H9 (cell line): Measurements from ENCODE around the gene SDK1. TPM values are rescaled to one million over a fixed set of nuclear protein-coding genes. Genes with fewer than 3 reads are reported as not detected.

Source experiments
- DNase-seq: peaks from one replicate; pipeline ENCODE4 v3.0.0-alpha.2; 2017
- H2AFZ ChIP-seq: one replicate; pipeline ENCODE4 v1.6.1; 2013; ENCODE audit warnings: mild to moderate bottlenecking, low read length, control low read depth, moderate library complexity
- H2AK5ac ChIP-seq: 2 replicates; pipeline ENCODE4 v1.6.1; 2013; ENCODE audit warnings: low read length, control low read depth, mixed read lengths; ENCODE audit not compliant: insufficient read length
- H2BK120ac ChIP-seq: one replicate; pipeline ENCODE4 v1.6.1; 2013; ENCODE audit warnings: low read depth, mild to moderate bottlenecking, low read length, control low read depth, inconsistent platforms; ENCODE audit not compliant: poor library complexity, severe bottlenecking
- H2BK12ac ChIP-seq: 2 replicates; pipeline ENCODE4 v1.6.1; 2013; ENCODE audit warnings: low read length, control low read depth, mixed read lengths, low read depth; ENCODE audit not compliant: insufficient read length
- H2BK15ac ChIP-seq: 2 replicates; pipeline ENCODE4 v1.6.1; 2013; ENCODE audit warnings: low read depth, low read length, control low read depth
- H2BK20ac ChIP-seq: one replicate; pipeline ENCODE4 v1.6.1; 2013; ENCODE audit warnings: low read depth, mild to moderate bottlenecking, low read length, control low read depth, inconsistent platforms; ENCODE audit not compliant: poor library complexity, severe bottlenecking
- H2BK5ac ChIP-seq: 2 replicates; pipeline ENCODE4 v1.6.1; 2013; ENCODE audit warnings: low read length, control low read depth, mixed read lengths; ENCODE audit not compliant: insufficient read length
- H3K14ac ChIP-seq: 2 replicates; pipeline ENCODE4 v1.6.1; 2013; ENCODE audit warnings: low read length, control low read depth; ENCODE audit not compliant: insufficient read depth
- H3K18ac ChIP-seq: 2 replicates; pipeline ENCODE4 v1.6.1; 2013; ENCODE audit warnings: low read depth, mild to moderate bottlenecking, mixed read lengths, low read length, control low read depth; ENCODE audit not compliant: insufficient read length
- H3K23ac ChIP-seq: 2 replicates; pipeline ENCODE4 v1.6.1; 2013; ENCODE audit warnings: low read length, control low read depth, mixed read lengths, low read depth; ENCODE audit not compliant: insufficient read length
- H3K23me2 ChIP-seq: 2 replicates; pipeline ENCODE4 v1.6.1; 2013; ENCODE audit warnings: low read depth, mild to moderate bottlenecking, mixed read lengths, low read length, control low read depth; ENCODE audit not compliant: insufficient read length, poor library complexity, severe bottlenecking
- H3K27ac ChIP-seq: 2 replicates; pipeline ENCODE4 v1.5.1; 2013; ENCODE audit warnings: low read length, control low read depth, mixed read lengths, low read depth; ENCODE audit not compliant: insufficient read length
- H3K27me3 ChIP-seq: 2 replicates; pipeline ENCODE4 v1.6.1; 2013; ENCODE audit warnings: low read length, control low read depth, inconsistent platforms; ENCODE audit not compliant: insufficient read depth
- H3K4ac ChIP-seq: 2 replicates; pipeline ENCODE4 v1.6.1; 2013; ENCODE audit warnings: low read depth, mild to moderate bottlenecking, control low read depth, inconsistent platforms, low read length, moderate library complexity
- H3K4me1 ChIP-seq: 2 replicates; pipeline ENCODE4 v1.6.1; 2013; ENCODE audit warnings: low read length, control low read depth, inconsistent platforms; ENCODE audit not compliant: insufficient read depth
- H3K4me2 ChIP-seq: 2 replicates; pipeline ENCODE4 v1.6.1; 2013; ENCODE audit warnings: low read length, control low read depth, mixed read lengths; ENCODE audit not compliant: insufficient read length, insufficient read depth
- H3K56ac ChIP-seq: 2 replicates; pipeline ENCODE4 v1.6.1; 2013; ENCODE audit warnings: low read depth, mild to moderate bottlenecking, mixed read lengths, low read length, control low read depth; ENCODE audit not compliant: insufficient read length
- H3K79me1 ChIP-seq: 2 replicates; pipeline ENCODE4 v1.6.1; 2013; ENCODE audit warnings: low read depth, mild to moderate bottlenecking, moderate library complexity, low read length, control low read depth, inconsistent platforms; ENCODE audit not compliant: insufficient read depth, poor library complexity, severe bottlenecking
- H3K79me2 ChIP-seq: 2 replicates; pipeline ENCODE4 v1.6.1; 2013; ENCODE audit warnings: low read length, control low read depth, inconsistent platforms; ENCODE audit not compliant: insufficient read depth
- H3K9ac ChIP-seq: 2 replicates; pipeline ENCODE4 v1.6.1; 2013; ENCODE audit warnings: low read length, control low read depth, mixed read lengths; ENCODE audit not compliant: insufficient read length; ENCODE audit errors: extremely low read depth
- H3K9me3 ChIP-seq: one replicate; pipeline ENCODE4 v1.6.1; 2013; ENCODE audit warnings: low read depth, low read length, inconsistent platforms; ENCODE audit not compliant: control insufficient read depth
- H3T11ph ChIP-seq: one replicate; pipeline ENCODE4 v1.6.1; 2013; ENCODE audit warnings: mild to moderate bottlenecking, low read length, control low read depth, inconsistent platforms
- H4K20me1 ChIP-seq: one replicate; pipeline ENCODE4 v1.6.1; 2013; ENCODE audit not compliant: control insufficient read depth, insufficient read length, insufficient read depth
- H4K5ac ChIP-seq: 2 replicates; pipeline ENCODE4 v1.6.1; 2013; ENCODE audit warnings: low read depth, mild to moderate bottlenecking, mixed read lengths, low read length, control low read depth; ENCODE audit not compliant: insufficient read length
- H4K8ac ChIP-seq: replicated peaks from 2 replicates; pipeline ENCODE4 v1.6.1; 2013; ENCODE audit warnings: low read length, control low read depth, mixed read lengths, low read depth; ENCODE audit not compliant: insufficient read length
- H4K91ac ChIP-seq: 2 replicates; pipeline ENCODE4 v1.6.1; 2013; ENCODE audit warnings: low read depth, mild to moderate bottlenecking, moderate library complexity, mixed read lengths, low read length, control low read depth; ENCODE audit not compliant: insufficient read length
- H3K27ac Mint-ChIP-seq, 3 experiments: 2 replicates in 2 of 3; 3 replicates in 1 of 3; pipeline ENCODE4 v1.8.0; 2020 to 2021; ENCODE audit warnings: mixed read lengths in 3 of 3, mild to moderate bottlenecking in 1 of 3, moderate library complexity in 1 of 3
- H3K27me3 Mint-ChIP-seq: 2 replicates; pipeline ENCODE4 v1.8.0; 2021; ENCODE audit warnings: low read depth, mild to moderate bottlenecking, moderate library complexity, mixed read lengths
- H3K36me3 Mint-ChIP-seq, 3 experiments: 2 replicates in 2 of 3; 3 replicates in 1 of 3; pipeline ENCODE4 v1.8.0; 2020 to 2021; ENCODE audit warnings: low read depth in 3 of 3, mixed read lengths in 3 of 3; ENCODE audit not compliant: insufficient read depth in 1 of 3
- H3K4me1 Mint-ChIP-seq, 2 experiments: 2 replicates each; pipeline ENCODE4 v1.8.0; 2020; ENCODE audit warnings: mixed read lengths in 2 of 2
- H3K4me3 Mint-ChIP-seq, 2 experiments: 2 replicates in 1 of 2; 3 replicates in 1 of 2; pipeline ENCODE4 v1.8.0; 2020 to 2021; ENCODE audit warnings: mild to moderate bottlenecking in 2 of 2, mixed read lengths in 2 of 2, moderate library complexity in 1 of 2
- H3K9me3 Mint-ChIP-seq, 2 experiments: 2 replicates in 1 of 2; 3 replicates in 1 of 2; pipeline ENCODE4 v1.8.0; 2020; ENCODE audit warnings: mild to moderate bottlenecking in 2 of 2, mixed read lengths in 2 of 2, moderate library complexity in 1 of 2
- WGBS: extraction: QIAGEN DNeasy Blood & Tissue Kit; methylation state at CpG from one replicate; pipeline ENCODE4 v1.1.7; 2013; ENCODE audit warnings: missing lambda C conversion rate, low lambda C conversion rate, mixed read lengths; ENCODE audit not compliant: insufficient read length; ENCODE audit errors: extremely low coverage; 5-methylcytosine and 5-hydroxymethylcytosine counted together
- total RNA-seq: library from RNA; stranded (reverse); gene quantifications from 2 replicates; pipeline ENCODE4 v1.2.1, GENCODE V29; 2021
- TF ChIP-seq, protein P1 (sequence below): fragments of 200-600 bp; sonication (generic); conservative IDR thresholded peaks from 3 replicates; pipeline ENCODE4 v1.8.0; 2021; ENCODE audit warnings: antibody characterized with exemption, mild to moderate bottlenecking

Gene SDK1
- total RNA-seq, 1 experiment from 2014 or later, result 8.7 TPM

DNA sequence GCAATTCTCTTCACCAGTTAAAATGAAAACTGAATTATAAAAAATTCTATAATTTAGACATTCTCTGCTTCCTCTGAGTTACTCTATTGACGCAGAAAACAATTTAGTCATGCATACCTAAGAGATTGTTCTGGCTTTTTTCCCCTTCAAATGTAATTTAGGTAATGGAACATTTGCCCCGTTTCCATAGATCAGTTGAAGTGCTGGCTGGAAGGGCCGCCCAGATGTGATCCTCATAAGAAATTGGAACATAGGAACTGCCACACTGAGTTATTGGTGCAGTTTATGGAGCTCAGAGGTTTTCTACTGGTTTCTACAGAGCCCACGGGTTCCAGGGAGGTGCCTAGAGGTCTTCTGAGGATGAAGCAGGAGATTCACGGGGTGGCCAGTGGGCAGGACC is 581.7 kb downstream of the SDK1 start:
- Histone ChIP-seq H3K23me2 (no peaks in the 10 kb centered on the region), H2AFZ (no peak overlapping the region), H3K4me1 (no peaks in the 10 kb centered on the region), H3K14ac (no peak overlapping the region), H3K4me2 (no peak overlapping the region), H2BK15ac (no peak overlapping the region), H3K4ac (no peak overlapping the region), H2BK12ac (no peak overlapping the region), H3K56ac (no peak overlapping the region), H3K79me2 (no peaks in the 10 kb centered on the region), H3K27me3 (no peaks in the 10 kb centered on the region), H3K23ac (no peak overlapping the region), H2BK20ac (no peak overlapping the region), H2AK5ac (no peak overlapping the region), H3K9me3 (no peaks in the 10 kb centered on the region), H3T11ph (no peak overlapping the region), H2BK5ac (no peak overlapping the region), H4K20me1 (no peaks in the 10 kb centered on the region), H4K5ac (no peak overlapping the region), H3K18ac (no peak overlapping the region), H3K27ac (no peak overlapping the region), H2BK120ac (no peak overlapping the region), H4K8ac (no peak overlapping the region), H3K79me1 (no peaks in the 10 kb centered on the region), H4K91ac (no peak overlapping the region), H3K9ac (no peak overlapping the region)
- H3K4me3 Mint-ChIP-seq, result no peak overlapping the region
- H3K27ac Mint-ChIP-seq, result no peak overlapping the region
- peaks cover 10 to 12% of the 10 kb centered on the region in 2 experiments for H3K4me1 Mint-ChIP-seq
- TF ChIP-seq, protein P1, sequence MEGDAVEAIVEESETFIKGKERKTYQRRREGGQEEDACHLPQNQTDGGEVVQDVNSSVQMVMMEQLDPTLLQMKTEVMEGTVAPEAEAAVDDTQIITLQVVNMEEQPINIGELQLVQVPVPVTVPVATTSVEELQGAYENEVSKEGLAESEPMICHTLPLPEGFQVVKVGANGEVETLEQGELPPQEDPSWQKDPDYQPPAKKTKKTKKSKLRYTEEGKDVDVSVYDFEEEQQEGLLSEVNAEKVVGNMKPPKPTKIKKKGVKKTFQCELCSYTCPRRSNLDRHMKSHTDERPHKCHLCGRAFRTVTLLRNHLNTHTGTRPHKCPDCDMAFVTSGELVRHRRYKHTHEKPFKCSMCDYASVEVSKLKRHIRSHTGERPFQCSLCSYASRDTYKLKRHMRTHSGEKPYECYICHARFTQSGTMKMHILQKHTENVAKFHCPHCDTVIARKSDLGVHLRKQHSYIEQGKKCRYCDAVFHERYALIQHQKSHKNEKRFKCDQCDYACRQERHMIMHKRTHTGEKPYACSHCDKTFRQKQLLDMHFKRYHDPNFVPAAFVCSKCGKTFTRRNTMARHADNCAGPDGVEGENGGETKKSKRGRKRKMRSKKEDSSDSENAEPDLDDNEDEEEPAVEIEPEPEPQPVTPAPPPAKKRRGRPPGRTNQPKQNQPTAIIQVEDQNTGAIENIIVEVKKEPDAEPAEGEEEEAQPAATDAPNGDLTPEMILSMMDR, result no peak
- H3K9me3 Mint-ChIP-seq, result no peaks in the 10 kb centered on the region
- H3K27me3 Mint-ChIP-seq, result no peaks in the 10 kb centered on the region; the same call in 1 of the 2 replicates
- WGBS, result no CpG with 5 or more reads among the region's 5 CpGs
- H3K36me3 Mint-ChIP-seq, result no peaks in the 10 kb centered on the region; a peak in 1 of 7 replicates
- no peak for DNase-seq
